ENCODE measurements around the gene LIPM.

Gene LIPM

DNA sequence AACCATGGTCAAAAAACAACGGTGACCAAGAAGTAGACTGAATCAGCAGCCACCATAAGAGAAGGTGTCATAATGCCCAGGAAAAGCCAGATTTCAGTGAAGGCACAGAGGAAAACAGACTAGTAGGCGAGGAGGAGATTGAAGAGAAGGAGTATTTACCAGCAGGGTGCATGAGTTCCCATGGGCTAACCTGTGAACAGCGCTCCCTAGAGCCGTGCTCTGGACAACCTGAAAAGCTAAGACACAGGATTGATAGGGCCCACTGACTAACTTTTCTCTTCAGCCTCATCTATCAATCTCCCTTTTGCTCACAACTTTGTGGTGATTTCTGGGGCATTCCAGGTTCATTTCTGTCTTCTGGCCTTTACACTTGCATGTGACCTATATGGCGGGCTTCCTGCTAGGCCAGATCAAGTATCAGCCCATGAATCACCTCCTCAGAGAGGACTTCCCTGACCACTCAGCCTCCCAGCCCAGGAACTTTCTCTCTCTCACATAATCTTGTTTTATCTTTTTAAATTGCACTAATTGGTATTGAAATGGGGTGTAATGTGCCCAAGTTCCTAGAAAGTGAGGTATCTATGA lies 36.3 kb downstream of the LIPM start:
- DNase-seq (ENCODE audit: low read depth): no peak

DNA sequence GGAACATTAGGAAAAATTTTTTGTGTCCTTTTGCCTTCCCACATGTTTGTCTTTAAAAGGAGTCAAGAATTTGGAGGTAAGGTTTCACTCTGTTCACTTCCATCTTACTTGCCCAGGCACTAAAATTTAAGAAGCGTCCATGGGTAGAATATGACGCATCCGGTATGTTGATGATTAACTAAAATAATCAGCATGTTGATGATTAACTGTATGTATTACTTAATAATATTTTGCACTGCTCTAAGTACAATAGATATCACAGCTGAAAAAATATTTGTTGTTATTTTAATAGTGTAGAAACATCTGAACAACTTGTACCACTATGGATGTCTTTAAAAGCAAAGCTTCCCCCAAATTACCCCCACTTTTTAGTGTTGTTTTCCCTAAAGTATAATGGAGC lies 37.6 kb downstream of the LIPM start:
- DNase-seq (ENCODE audit: low read depth): no peak

DNA sequence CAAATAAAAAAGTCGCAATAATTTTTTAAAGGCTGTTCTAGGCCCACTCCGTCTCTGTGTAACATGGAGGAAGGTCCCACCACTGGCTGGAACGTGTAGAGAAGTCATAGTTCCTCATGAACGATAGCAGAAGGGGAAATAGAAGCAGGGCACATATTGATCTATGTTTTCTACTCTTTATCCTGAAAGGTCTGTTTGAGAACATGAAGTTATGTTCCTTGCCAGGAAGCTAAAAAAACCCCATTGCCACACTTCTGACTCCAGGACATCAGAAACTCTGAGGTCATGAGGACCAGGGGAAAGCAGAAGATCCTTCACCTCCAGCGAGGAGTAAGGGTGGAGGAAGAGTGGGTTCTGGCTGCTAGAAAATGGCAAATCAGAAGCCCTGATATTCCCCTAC lies 38.4 kb downstream of the LIPM start:
- no peak for DNase-seq (ENCODE audit: low read depth)

DNA sequence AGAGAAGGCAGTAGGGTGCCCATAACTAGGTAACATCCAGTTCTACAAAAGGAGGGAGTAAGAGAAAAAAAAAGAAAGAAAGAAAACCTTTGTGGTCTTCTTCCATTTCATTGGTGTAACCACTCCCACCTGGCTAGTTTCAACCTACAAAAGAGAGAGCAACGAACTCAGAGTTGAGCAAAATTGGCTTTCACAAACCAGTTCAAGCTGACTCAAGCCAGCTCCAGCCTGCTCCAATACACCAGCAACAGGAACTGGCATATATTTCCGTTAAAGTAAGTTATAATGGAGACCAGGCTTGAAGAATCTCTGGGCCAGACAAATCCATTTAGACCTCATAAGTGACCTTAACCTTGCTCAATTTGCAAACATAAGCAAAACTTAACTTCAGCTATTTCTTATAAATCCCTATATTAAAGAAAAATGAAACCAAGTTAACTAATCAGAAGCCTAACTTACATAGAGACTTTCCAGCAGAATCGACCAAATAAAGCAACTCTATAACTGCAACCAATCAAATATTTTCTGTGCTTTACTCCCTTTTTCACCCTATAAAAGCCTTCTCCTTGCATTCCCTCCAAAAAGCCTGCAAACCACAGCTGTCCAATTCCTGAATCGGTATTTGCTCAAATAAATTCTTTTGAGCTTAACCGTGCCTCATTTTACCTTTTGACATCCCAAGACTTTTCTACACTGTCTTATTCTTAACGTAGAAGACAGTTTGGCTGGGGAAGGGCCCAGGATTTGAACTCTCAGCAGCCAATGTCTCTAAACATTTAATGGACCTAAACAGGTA lies 39.0 kb downstream of the LIPM start:
- no peak for DNase-seq (ENCODE audit: low read depth)

DNA sequence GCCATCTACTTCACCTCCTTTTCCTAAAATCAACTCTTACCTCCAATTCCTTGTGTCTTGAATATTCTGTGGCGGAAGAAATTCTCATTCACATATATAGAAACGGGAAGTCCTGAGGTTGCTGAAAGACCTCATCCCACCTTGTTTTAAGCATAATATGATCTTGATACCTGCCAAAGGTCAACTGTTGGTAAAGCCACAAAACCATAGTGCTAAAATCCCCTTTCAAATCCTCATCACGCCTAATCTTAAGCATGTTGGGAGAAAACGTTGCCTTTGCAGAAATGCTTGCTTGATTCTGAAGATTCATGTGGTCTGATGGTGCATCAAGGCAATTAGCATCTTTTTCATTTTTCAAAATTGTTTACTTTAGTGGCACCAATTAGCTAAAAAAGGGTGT lies 40.6 kb downstream of the LIPM start:
- DNase-seq (ENCODE audit: low read depth): no peak

DNA sequence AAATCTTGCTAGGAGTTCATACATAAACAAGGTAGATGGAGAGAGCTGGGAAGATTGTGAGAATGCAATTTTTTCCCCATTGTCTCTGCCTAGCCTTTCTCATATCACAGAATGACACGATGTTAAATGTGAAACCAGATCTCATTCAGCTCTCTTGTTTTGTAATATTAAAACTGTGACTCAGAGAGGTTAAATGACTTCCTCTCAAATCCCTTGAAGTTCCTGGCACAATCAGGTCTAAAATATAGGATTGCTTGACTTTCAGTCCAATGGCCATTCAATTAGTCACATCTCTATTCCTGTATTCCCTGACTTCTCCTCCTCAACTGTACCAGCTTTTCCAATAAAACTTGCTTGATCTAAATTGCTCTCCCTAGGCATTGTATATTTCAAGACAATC lies 46.0 kb downstream of the LIPM start:
- DNase-seq (ENCODE audit: low read depth): peak; percentile 17

DNA sequence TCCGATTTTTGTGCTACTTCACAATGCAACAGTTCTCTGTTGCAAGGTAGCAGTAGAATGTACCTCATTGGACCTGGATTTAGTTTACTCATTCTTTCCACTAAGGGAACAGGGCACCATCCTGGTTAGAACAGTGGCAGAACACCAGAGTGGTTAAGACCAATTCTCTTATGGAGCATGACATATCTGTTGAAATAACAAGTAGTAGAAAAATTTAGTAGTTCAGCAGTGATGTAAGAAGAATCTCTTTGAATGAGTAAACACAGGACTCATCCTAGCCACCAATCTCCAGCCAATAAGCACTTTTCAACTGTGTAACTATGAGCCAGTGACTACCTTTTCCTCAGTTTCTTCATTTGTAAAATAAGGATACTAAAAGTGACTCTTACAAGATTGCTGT lies 46.7 kb downstream of the LIPM start:
- no peak for DNase-seq (ENCODE audit: low read depth)

DNA sequence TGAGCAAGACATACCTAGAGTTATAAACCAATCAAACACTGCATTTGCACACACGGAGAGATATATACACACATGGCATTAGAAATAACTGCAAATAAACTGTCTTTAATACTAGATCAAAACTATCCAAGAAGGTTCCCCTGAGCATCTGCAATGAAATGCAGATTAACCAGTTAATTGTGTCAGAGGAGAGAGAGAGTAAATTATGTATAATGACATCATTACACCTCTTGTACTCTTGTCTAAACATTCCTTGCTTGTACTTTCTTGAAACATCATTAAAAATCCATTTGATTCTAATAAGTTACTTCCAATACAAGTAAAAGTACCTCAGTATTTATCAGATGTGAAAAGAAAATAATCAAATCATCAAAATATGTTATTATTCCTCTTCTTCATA lies 48.2 kb downstream of the LIPM start:
- no peak for DNase-seq (ENCODE audit: low read depth)

DNA sequence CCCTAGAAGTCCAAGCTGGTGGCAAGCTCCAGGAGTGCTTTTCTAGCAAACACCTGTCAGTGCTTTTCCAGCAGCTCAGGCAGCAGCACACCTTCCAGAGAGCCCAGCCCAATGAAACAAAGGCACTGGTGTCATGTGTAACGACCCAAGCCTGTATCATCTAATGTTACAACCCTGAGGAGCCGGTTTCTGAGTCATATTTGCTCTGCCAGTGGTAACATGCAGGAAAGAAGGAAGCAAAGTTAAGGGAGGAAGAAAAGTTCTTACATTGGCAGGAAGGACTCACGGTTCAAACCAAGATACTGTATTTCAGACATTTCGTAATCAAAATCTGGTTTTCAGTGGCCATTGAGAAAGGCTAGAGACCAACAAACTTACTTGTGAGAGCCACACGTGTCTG lies 49.2 kb downstream of the LIPM start, which contains the start of gene ANKRD22:
Gene ANKRD22 (minus strand): TSS at position 139 of the 400 bp plus-strand sequence. CDS start 237 bp downstream, outside the sequence.
- peak; percentile 20 for DNase-seq (ENCODE audit: low read depth)

DNA sequence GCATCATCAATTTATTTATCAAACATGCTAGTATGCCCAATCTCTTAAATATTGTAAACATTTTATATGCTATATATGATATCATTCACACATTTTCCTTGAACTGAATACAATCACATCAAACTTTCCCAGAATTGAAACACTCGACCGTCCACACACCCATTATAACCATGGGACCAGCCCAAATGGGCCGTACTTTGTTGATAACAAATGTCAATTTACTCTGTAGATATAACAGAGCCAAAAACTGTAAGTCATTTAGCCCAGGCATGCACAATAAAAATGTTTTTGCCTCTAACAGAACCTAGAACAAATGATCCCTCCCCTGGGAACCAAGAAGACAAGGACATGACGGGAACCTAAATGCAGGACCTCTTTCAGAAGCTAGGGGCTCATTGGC lies 49.8 kb downstream of the LIPM start:
- DNase-seq (ENCODE audit: low read depth): no peak

DNA sequence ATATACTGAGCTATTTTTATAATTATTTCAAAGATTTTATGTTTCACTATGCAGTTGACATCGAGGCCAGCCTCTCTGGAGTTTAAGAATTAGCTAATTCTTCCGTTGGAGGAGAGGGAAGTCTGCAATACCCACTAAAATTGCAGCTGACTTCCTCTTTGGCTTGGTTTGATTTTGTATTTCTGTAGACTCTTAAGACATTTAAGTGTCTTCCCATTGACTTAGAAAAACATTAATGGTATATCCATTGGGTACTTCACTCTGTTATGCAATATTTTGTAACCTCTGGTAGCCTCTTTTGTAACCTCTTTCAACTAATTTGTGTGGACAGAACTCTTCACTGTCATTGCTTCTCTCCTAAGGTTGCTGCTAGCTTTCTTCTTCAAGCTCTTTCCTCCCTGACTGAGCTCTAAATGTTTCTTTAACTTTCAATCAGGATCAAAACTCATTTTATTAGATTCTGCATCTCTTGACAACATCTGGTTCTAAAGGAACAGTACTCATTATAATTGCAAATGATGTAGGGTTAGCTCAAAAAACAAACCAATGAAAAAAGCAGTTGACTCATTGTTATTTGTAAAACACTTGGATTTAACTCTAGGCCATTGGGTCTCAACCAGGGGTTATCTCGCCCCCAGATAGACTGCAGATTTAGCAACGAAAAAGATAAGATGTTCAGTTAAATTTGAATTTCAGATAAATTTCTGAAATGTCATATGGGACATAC lies 50.8 kb downstream of the LIPM start:
- DNase-seq (ENCODE audit: low read depth): no peak

DNA sequence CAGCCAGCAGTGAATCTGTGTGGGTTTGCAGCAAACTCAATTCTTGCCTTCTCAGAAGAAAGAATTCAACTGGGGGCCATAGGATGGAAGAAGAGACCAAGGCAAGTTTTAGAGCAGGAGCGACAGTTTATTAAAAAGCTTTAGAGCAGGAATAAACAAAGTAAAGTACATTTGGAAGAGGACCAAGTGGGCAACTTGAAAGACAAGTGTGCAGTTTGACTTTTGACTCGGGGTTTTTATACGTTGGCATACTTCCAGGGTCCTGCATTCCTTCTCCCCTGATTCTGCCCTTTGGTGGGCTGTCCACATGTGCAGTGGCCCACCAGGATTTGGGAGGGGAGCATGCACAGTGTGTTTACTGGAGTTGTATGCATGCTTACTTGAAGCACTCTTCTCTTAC lies 52.2 kb downstream of the LIPM start:
- no peak for DNase-seq (ENCODE audit: low read depth)

DNA sequence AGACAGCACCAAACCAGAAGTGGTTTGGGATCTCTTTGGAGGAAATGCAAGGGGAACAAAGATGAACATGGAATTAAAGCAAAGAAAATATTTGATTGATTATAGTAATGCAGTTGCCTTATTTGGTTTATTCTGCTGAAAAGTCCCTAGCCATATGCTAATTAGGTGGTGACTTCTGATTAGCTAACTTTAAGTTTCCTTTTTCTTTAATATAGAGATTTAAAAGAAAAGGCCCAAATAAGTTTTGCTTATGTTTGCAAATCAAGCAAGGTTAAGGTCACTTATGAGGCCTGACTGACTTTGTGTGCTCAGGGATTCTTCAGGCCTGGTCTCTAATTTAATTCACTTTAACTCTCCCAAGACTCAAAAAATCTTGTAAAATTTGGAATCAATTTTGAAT lies 55.3 kb downstream of the LIPM start:
- DNase-seq (ENCODE audit: low read depth): no peak

DNA sequence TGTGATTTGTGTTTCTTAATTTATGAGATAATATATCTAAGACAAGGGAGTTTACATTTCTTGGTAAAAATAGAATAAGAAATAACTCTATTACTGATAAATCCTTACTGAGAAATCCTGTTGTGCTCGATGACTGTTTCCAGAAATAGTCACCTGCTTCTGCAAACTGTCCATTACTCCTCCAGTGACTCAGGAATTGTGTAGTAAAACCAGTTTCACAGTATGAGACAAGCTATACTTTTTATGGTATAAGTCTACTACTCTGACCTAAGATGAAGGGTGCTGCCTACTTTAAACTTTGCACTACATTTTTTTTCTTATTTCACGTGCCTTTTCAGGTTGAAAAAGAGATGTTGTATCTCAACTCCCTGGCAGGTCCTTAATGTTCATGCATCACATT lies 56.0 kb downstream of the LIPM start:
- DNase-seq (ENCODE audit: low read depth): no peak

DNA sequence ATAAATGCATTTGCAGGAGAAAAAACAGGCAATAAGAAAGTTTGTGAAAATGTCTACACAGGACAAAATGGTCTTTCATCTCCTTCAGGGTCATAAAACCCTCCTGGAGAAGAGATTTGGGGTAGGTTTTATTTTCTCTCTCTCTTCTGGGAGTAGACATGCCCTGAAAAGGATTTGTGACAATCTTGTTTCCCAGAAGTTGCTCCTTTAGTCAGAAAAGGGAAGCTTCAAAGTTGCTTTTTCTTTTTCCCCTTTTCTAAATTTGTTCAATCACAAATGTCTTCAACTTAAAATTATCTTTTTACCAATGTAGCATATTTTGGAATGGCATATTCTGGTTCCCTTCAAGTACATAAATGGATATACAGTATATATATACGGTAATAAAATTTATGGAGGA lies 58.5 kb downstream of the LIPM start:
- DNase-seq (ENCODE audit: low read depth): no peak

DNA sequence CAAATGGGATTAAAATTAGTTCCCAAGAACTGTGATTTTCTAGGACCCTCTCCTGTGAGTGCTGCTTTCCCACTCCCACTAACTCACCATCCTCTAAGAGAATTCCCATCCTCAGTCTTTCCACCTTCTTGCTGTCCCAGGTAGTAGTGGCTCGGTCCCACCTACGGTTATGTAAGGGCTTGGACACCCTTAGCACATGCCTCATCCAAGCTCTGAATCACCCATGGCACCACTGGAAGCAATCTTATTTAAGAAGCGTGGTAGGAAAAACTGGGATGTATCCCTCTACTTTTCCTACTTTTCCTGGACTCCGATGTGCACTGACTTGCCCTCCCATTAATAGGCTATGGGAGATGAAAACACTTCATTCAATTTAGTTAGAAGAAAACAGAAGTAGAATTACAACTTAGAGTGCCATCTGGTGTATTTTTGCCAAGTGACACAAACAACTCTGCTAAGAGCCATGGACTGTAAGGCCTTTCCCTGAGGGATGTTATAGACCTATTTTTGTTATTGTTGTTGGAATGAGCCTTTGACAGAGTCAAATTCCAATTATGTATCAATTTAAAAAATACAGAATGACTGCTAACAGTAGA lies 62.8 kb downstream of the LIPM start:
- no peak for DNase-seq (ENCODE audit: low read depth)

DNA sequence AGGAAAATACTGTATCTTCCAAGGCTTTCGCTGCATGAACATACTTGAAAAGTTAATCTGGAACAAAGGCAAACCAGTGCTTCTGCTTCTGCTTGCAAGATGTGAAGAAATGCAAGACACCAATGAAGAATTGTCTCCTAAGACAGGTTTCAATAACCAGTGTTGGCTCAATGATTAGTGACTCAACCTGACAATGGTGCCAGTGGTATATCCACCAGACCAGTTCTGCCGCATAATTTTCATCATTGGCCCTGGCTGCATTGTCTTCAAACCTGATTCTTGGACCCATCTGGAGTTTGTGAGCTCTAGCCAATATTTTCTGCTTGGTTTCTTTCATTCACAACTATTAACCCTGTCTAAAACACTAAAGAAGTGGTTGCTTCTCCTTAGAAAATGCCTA lies 63.9 kb downstream of the LIPM start:
- DNase-seq (ENCODE audit: low read depth): no peak

DNA sequence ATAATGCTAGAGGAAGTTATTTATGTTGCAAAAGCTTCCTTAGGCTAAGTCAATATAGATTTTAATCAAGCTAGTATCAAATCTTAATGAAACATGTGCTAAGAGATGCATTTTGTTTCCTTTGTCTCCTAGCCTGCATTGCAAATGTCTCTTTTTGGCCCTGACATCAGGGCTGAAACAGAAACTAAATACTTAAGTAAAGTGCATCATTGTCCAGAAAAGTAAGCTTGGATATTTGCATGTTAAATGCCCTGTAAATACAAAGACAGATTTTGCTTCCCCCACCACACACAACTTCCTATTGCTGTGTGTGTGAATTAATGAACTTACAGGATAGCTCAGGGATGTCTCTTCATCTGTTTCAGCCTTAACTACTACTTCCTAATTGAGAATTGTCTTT lies 67.6 kb downstream of the LIPM start:
- no peak for DNase-seq (ENCODE audit: low read depth)
